ENCODE data around the gene SOX13.

The SOX13 gene

DNA sequence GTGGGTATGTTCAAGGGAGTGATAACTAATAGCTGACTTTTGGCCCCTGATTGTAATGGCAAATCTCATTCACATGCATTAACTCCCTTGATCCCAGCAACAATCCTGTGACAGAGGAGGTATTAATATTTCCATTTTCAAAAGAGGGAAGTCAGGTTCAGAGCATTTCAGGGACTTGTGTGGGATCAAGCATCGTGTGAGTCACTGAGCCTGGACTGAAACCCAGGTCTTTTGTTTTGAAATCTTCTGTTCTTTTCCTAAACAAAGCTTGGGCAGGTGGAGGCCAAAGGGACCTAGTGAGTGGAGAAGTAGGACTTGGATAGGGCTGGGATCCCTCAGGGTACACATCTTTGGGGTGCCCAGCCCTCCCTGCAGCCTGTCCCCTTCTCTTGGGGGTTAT, 41.0 kb downstream of the SOX13 start:
- Histone ChIP-seq H3K9ac (ENCODE audit: low read length) (no peak overlapping the region), H3K4me1 (ENCODE audit: insufficient read depth, low read length) (peaks cover 10% of the 10 kb centered on the region), H3K4me3 (ENCODE audit: low read depth in 1 of 2, low read length in 2 of 2) (no peak overlapping the region), H3K36me3 (ENCODE audit: insufficient read depth, low read length) (peaks cover 33% of the 10 kb centered on the region), H3K27me3 (ENCODE audit: control insufficient read depth in 1 of 2, insufficient read depth in 2 of 2, low read length in 2 of 2) (no peaks in the 10 kb centered on the region), H3K9me3 (ENCODE audit: low read length) (no peaks in the 10 kb centered on the region), H3K27ac (ENCODE audit: low read depth, low read length) (no peak overlapping the region)

DNA sequence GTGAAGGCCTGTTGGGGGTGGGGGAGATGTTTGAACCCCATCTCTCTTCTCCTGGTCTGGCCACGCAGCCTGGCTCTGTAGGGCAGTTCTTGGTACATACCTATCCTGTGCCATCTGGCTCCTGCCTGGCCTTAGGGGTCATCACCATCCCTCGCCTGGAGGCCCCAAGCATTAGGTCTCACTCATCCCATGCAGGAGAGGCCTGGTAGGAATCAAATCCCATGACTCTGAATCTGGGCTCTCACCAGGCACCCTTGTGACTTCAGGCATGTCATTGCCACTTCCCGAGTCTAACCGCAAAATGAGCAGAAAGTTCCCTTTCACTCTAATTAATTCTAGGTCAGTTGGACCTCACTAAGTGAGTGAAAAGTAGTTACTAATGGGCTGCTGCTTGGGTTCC, 41.7 kb downstream of the SOX13 start:
- no peak overlapping the region for H3K27ac ChIP-seq (ENCODE audit: low read depth, low read length)
- no peak overlapping the region for H3K9ac ChIP-seq (ENCODE audit: low read length)
- H3K4me1 ChIP-seq (ENCODE audit: insufficient read depth, low read length), result peaks cover 4% of the 10 kb centered on the region
- no peaks in the 10 kb centered on the region for H3K27me3 ChIP-seq (ENCODE audit: control insufficient read depth in 1 of 2, insufficient read depth in 2 of 2, low read length in 2 of 2)
- no peak overlapping the region for H3K4me3 ChIP-seq (ENCODE audit: low read depth in 1 of 2, low read length in 2 of 2)
- peaks cover 39% of the 10 kb centered on the region for H3K36me3 ChIP-seq (ENCODE audit: insufficient read depth, low read length)
- no peaks in the 10 kb centered on the region for H3K9me3 ChIP-seq (ENCODE audit: low read length)

DNA sequence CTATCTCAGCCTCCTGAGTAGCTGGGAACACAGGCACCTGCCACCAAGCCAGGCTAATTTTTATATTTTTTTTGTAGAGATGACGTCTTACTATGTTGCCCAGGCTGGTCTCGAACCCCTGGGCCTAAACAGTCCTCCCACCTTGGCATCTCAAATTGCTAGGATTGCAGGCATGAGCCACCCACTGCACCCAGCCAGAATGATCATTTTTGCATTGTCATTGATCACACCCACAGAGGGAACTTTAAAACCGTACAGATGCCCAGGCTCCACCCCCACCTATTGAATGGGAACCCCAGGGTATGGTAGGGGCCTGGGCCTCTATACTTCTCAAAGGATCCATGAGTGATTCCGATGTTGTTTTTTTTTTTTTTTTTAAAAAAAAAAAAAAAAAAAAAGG, 42.2 kb downstream of the SOX13 start:
- Histone ChIP-seq H3K4me1 (ENCODE audit: insufficient read depth, low read length) (peaks cover 4% of the 10 kb centered on the region), H3K9ac (ENCODE audit: low read length) (no peak overlapping the region), H3K4me3 (ENCODE audit: low read depth in 1 of 2, low read length in 2 of 2) (no peak overlapping the region), H3K27me3 (ENCODE audit: control insufficient read depth in 1 of 2, insufficient read depth in 2 of 2, low read length in 2 of 2) (no peaks in the 10 kb centered on the region), H3K27ac (ENCODE audit: low read depth, low read length) (no peak overlapping the region), H3K9me3 (ENCODE audit: low read length) (no peaks in the 10 kb centered on the region), H3K36me3 (ENCODE audit: insufficient read depth, low read length) (peaks cover 44% of the 10 kb centered on the region)

DNA sequence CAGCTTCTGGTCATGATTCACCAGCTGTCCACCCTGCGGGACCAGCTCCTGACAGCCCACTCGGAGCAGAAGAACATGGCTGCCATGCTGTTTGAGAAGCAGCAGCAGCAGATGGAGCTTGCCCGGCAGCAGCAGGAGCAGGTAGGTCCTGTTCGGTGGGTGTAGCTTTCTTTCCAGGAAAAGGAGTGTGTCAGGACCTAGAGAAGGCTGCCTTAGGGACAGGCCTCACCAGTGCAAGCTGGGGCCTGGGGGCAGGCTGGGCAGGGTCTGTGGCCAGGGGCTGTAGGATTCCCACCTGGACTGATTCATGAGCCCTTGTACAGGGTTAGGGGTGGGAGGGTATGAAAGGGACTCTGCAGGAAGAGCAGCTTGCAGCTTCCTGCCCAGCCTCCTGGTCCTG, 43.6 kb downstream of the SOX13 start:
- Histone ChIP-seq H3K27ac (ENCODE audit: low read depth, low read length) (no peak overlapping the region), H3K4me1 (ENCODE audit: insufficient read depth, low read length) (peaks cover 4% of the 10 kb centered on the region)

DNA sequence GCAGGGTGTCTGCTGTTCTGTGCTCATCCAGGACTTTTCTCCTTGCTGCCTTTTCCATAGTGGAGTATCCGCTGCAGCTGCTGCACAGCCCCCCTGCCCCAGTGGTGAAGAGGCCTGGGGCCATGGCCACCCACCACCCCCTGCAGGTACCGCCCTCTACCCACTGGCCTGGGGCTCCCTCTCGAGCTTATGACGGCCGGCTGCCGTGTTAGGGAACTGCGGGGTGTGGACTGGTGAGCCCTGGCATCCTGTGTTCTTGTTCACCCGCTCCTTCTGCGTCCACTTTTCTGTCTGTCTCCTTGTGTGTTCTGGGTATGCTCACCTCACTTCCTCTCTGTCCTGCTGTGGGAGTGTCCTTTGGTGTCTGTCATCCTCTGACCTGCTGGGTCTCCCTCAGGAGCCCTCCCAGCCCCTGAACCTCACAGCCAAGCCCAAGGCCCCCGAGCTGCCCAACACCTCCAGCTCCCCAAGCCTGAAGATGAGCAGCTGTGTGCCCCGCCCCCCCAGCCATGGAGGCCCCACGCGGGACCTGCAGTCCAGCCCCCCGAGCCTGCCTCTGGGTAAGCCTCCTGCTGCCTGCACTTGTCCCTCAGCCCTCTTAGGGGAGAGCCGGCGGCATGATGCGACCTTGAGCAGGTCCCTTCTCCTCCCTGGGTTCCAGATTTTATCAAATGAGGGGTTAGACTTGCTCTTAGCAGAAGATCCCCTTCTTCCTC, 49.1 kb downstream of the SOX13 start:
- Histone ChIP-seq H3K27ac (ENCODE audit: low read depth, low read length) (no peak overlapping the region), H3K9me3 (ENCODE audit: low read length) (no peaks in the 10 kb centered on the region), H3K9ac (ENCODE audit: low read length) (no peak overlapping the region), H3K4me3 (ENCODE audit: low read depth in 1 of 2, low read length in 2 of 2) (no peak overlapping the region), H3K4me1 (ENCODE audit: insufficient read depth, low read length) (peaks cover 8% of the 10 kb centered on the region), H3K36me3 (ENCODE audit: insufficient read depth, low read length) (peaks cover 81% of the 10 kb centered on the region), H3K27me3 (ENCODE audit: control insufficient read depth in 1 of 2, insufficient read depth in 2 of 2, low read length in 2 of 2) (no peaks in the 10 kb centered on the region)

More for the DNA sequence above, 43.6 kb downstream of the SOX13 start:
- H3K36me3 ChIP-seq (ENCODE audit: insufficient read depth, low read length), result peaks cover 54% of the 10 kb centered on the region
- no peak overlapping the region for H3K4me3 ChIP-seq (ENCODE audit: low read depth in 1 of 2, low read length in 2 of 2)
- H3K9me3 ChIP-seq (ENCODE audit: low read length), result no peaks in the 10 kb centered on the region
- H3K9ac ChIP-seq (ENCODE audit: low read length), result no peak overlapping the region
- no peaks in the 10 kb centered on the region for H3K27me3 ChIP-seq (ENCODE audit: control insufficient read depth in 1 of 2, insufficient read depth in 2 of 2, low read length in 2 of 2)

DNA sequence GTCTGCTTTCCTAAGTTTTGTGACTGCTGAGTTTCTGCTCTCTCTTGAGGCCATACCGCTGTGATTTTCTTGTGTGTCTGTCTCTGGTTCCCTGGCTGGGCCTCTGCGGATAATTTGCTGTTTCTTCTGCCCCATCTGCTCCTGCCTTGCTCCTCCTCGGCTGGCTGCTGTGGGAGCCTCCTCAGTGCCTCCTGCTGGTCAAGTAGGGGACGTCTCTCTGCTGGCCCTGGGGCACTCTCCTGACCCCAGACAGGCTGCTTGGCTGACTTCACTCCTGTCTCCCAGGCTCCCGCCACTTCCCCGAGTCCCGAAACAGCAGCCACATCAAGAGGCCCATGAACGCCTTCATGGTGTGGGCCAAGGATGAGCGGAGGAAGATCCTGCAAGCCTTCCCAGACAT, 50.5 kb downstream of the SOX13 start:
- Histone ChIP-seq H3K27ac (ENCODE audit: low read depth, low read length) (no peak overlapping the region), H3K9ac (ENCODE audit: low read length) (no peak overlapping the region), H3K27me3 (ENCODE audit: control insufficient read depth in 1 of 2, insufficient read depth in 2 of 2, low read length in 2 of 2) (no peaks in the 10 kb centered on the region), H3K36me3 (ENCODE audit: insufficient read depth, low read length) (peaks cover 72% of the 10 kb centered on the region), H3K9me3 (ENCODE audit: low read length) (no peaks in the 10 kb centered on the region), H3K4me3 (ENCODE audit: low read depth in 1 of 2, low read length in 2 of 2) (no peak overlapping the region), H3K4me1 (ENCODE audit: insufficient read depth, low read length) (peaks cover 22% of the 10 kb centered on the region)

DNA sequence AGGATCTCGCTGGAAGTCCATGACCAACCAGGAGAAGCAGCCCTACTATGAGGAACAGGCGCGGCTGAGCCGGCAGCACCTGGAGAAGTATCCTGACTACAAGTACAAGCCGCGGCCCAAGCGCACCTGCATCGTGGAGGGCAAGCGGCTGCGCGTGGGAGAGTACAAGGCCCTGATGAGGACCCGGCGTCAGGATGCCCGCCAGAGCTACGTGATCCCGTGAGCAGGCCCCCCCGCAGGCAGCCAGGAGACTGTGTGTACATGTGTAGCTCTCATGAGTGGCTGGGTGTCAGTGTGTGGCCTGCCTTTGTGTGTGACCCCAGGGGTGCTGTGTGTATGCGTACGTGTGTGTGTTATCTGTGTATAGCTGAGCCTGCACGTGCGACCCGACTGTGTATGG, 51.7 kb downstream of the SOX13 start:
- Histone ChIP-seq H3K27ac (ENCODE audit: low read depth, low read length) (no peak overlapping the region), H3K36me3 (ENCODE audit: insufficient read depth, low read length) (peaks cover 61% of the 10 kb centered on the region), H3K4me3 (ENCODE audit: low read depth in 1 of 2, low read length in 2 of 2) (no peak overlapping the region), H3K9ac (ENCODE audit: low read length) (no peak overlapping the region), H3K4me1 (ENCODE audit: insufficient read depth, low read length) (peaks cover 35% of the 10 kb centered on the region), H3K27me3 (ENCODE audit: control insufficient read depth in 1 of 2, insufficient read depth in 2 of 2, low read length in 2 of 2) (no peaks in the 10 kb centered on the region), H3K9me3 (ENCODE audit: low read length) (no peaks in the 10 kb centered on the region)

GRCh38 chr1:204125759-204126351, 52.9 kb downstream of the SOX13 start:
- H3K9me3 ChIP-seq (ENCODE audit: low read length), result no peaks in the 10 kb centered on the region
- no peak overlapping the region for H3K4me3 ChIP-seq (ENCODE audit: low read depth in 1 of 2, low read length in 2 of 2)
- no peak overlapping the region for H3K9ac ChIP-seq (ENCODE audit: low read length)
- H3K36me3 ChIP-seq (ENCODE audit: insufficient read depth, low read length), result peaks cover 52% of the 10 kb centered on the region
- H3K4me1 ChIP-seq (ENCODE audit: insufficient read depth, low read length), result peaks cover 36% of the 10 kb centered on the region
- no peaks in the 10 kb centered on the region for H3K27me3 ChIP-seq (ENCODE audit: control insufficient read depth in 1 of 2, insufficient read depth in 2 of 2, low read length in 2 of 2)
- no peak overlapping the region for H3K27ac ChIP-seq (ENCODE audit: low read depth, low read length)

DNA sequence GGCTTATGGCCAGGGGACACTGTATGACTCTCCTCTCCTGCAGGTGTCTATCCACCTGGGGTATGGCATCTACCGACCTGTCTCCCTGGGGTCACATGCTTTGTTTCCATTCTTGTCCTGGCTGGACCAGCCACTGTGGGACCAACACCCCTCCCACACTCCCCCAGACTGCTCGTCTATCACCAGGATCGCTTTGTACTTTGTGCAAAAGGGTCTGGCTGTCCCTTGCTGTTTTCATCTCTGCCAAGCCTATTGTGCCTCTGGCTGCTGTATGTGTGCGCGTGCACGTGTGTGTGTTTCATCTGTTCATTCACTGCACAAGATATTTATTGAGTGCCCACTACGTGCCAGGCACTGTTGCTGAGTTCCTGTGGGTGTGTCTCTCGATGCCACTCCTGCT, 53.5 kb downstream of the SOX13 start:
- no peaks in the 10 kb centered on the region for H3K9me3 ChIP-seq (ENCODE audit: low read length)
- peaks cover 38% of the 10 kb centered on the region for H3K4me1 ChIP-seq (ENCODE audit: insufficient read depth, low read length)
- no peaks in the 10 kb centered on the region for H3K27me3 ChIP-seq (ENCODE audit: control insufficient read depth in 1 of 2, insufficient read depth in 2 of 2, low read length in 2 of 2)
- no peak overlapping the region for H3K4me3 ChIP-seq (ENCODE audit: low read depth in 1 of 2, low read length in 2 of 2)
- H3K27ac ChIP-seq (ENCODE audit: low read depth, low read length), result no peak overlapping the region
- peaks cover 48% of the 10 kb centered on the region for H3K36me3 ChIP-seq (ENCODE audit: insufficient read depth, low read length)
- H3K9ac ChIP-seq (ENCODE audit: low read length), result no peak overlapping the region

GRCh38 chr1:204126956-204127355, 54.0 kb downstream of the SOX13 start:
- H3K4me3 ChIP-seq (ENCODE audit: low read depth in 1 of 2, low read length in 2 of 2), result no peak overlapping the region
- H3K9me3 ChIP-seq (ENCODE audit: low read length), result no peaks in the 10 kb centered on the region
- no peak overlapping the region for H3K9ac ChIP-seq (ENCODE audit: low read length)
- H3K27me3 ChIP-seq (ENCODE audit: control insufficient read depth in 1 of 2, insufficient read depth in 2 of 2, low read length in 2 of 2), result no peaks in the 10 kb centered on the region
- peaks cover 39% of the 10 kb centered on the region for H3K4me1 ChIP-seq (ENCODE audit: insufficient read depth, low read length)
- peak overlapping the region; percentile 48 for H3K27ac ChIP-seq (ENCODE audit: low read depth, low read length)
- peaks cover 45% of the 10 kb centered on the region for H3K36me3 ChIP-seq (ENCODE audit: insufficient read depth, low read length)

- Histone ChIP-seq H3K9ac (ENCODE audit: low read length) (no peak overlapping the region), H3K4me3 (ENCODE audit: low read depth in 1 of 2, low read length in 2 of 2) (no peak overlapping the region), H3K27ac (ENCODE audit: low read depth, low read length) (no peak overlapping the region), H3K9me3 (ENCODE audit: low read length) (no peaks in the 10 kb centered on the region), H3K4me1 (ENCODE audit: insufficient read depth, low read length) (peaks cover 39% of the 10 kb centered on the region), H3K36me3 (ENCODE audit: insufficient read depth, low read length) (peaks cover 37% of the 10 kb centered on the region), H3K27me3 (ENCODE audit: control insufficient read depth in 1 of 2, insufficient read depth in 2 of 2, low read length in 2 of 2) (no peaks in the 10 kb centered on the region)
These were observed 54.8 kb downstream of the SOX13 start for GRCh38 chr1:204127597-204128242.
